Measurements from ENCODE around the gene DOCK8.

DNA sequence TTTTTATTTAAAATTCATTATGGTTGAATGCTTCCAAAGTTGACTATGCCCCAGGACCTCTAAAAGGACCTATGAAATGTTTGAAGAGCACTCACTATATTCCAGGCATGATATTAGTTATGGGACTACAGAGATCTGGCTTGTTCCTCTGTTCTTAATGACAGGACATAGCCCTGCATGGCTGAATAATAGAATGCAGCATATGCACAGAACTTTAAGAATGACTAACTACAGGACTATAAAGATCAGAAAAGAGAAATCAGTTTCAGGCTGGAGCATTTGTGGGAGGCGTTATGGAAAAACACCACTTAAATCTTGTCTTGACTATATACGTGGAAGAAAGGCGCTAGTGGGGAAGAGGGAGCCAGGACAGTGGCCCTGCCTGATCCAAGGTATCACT lies 239.2 kb downstream of the DOCK8 start:
- TF ChIP-seq, protein P1, sequence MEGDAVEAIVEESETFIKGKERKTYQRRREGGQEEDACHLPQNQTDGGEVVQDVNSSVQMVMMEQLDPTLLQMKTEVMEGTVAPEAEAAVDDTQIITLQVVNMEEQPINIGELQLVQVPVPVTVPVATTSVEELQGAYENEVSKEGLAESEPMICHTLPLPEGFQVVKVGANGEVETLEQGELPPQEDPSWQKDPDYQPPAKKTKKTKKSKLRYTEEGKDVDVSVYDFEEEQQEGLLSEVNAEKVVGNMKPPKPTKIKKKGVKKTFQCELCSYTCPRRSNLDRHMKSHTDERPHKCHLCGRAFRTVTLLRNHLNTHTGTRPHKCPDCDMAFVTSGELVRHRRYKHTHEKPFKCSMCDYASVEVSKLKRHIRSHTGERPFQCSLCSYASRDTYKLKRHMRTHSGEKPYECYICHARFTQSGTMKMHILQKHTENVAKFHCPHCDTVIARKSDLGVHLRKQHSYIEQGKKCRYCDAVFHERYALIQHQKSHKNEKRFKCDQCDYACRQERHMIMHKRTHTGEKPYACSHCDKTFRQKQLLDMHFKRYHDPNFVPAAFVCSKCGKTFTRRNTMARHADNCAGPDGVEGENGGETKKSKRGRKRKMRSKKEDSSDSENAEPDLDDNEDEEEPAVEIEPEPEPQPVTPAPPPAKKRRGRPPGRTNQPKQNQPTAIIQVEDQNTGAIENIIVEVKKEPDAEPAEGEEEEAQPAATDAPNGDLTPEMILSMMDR (IDR thresholded peaks at IDR 0.05; ENCODE audit: low read length) = no peak
- TF ChIP-seq EZH2 (IDR thresholded peaks at IDR 0.05; ENCODE audit: borderline replicate concordance, low read length) = no peak

Data from OCI-LY1 (cell line).